Muscle layer of colon (tissue), 2 donors: ENCODE results near the gene POC1A.
"Not testable (repeated sequence)": the region's sequence is repeated elsewhere in the genome, so short reads cannot be mapped to it uniquely, and the experiment has no call there.

Experiments
- H3K27ac ChIP-seq: one replicate; pipeline ENCODE4 v1.7.0; 2013; ENCODE audit warnings: low read depth, mild to moderate bottlenecking, low read length, moderate library complexity
- H3K27me3 ChIP-seq, 2 donors: one replicate each; pipeline ENCODE4 v1.7.0; 2013; ENCODE audit warnings: low read length in 2 of 2, mild to moderate bottlenecking in 2 of 2; ENCODE audit not compliant: insufficient read depth in 2 of 2, control insufficient read depth in 1 of 2
- H3K36me3 ChIP-seq: one replicate; pipeline ENCODE4 v1.7.0; 2013; ENCODE audit warnings: mild to moderate bottlenecking, low read length; ENCODE audit not compliant: insufficient read depth
- H3K4me1 ChIP-seq: one replicate; pipeline ENCODE4 v1.7.0; 2013; ENCODE audit warnings: mild to moderate bottlenecking, low read length; ENCODE audit not compliant: insufficient read depth
- H3K4me3 ChIP-seq, 2 donors: one replicate each; pipeline ENCODE4 v1.7.0; 2013; ENCODE audit warnings: low read length in 2 of 2, low read depth in 1 of 2, mild to moderate bottlenecking in 1 of 2, moderate library complexity in 1 of 2
- H3K9ac ChIP-seq: one replicate; pipeline ENCODE4 v1.7.0; 2013; ENCODE audit warnings: low read length
- H3K9me3 ChIP-seq: one replicate; pipeline ENCODE4 v1.7.0; 2013; ENCODE audit warnings: mild to moderate bottlenecking, low read length
- donor health status: abdominal sarcoma.
- donor health status: Adenocarcinoma of cecum.

POC1A gene

GRCh38 chr3:52044869-52045619 lies 109.2 kb downstream of the POC1A start:
- no peaks in the 10 kb centered on the region for H3K4me1 ChIP-seq
- H3K9me3 ChIP-seq, result no peaks in the 10 kb centered on the region
- H3K9ac ChIP-seq, result no peak overlapping the region
- H3K4me3 ChIP-seq, result no peak overlapping the region
- no peak overlapping the region for H3K27ac ChIP-seq
- no peaks in the 10 kb centered on the region for H3K27me3 ChIP-seq
- peaks cover 16% of the 10 kb centered on the region for H3K36me3 ChIP-seq

GRCh38 chr3:52043750-52044149 lies 110.5 kb downstream of the POC1A start:
- Histone ChIP-seq H3K27ac (no peak overlapping the region), H3K9me3 (no peaks in the 10 kb centered on the region), H3K4me3 (no peak overlapping the region), H3K4me1 (no peaks in the 10 kb centered on the region), H3K9ac (no peak overlapping the region), H3K27me3 (no peaks in the 10 kb centered on the region), H3K36me3 (peaks cover 5% of the 10 kb centered on the region)

GRCh38 chr3:52043039-52043438 lies 111.2 kb downstream of the POC1A start:
- H3K9ac ChIP-seq, H3K27ac ChIP-seq, H3K36me3 ChIP-seq, H3K4me1 ChIP-seq, H3K9me3 ChIP-seq, H3K4me3 ChIP-seq, H3K27me3 ChIP-seq: not testable (repeated sequence)

GRCh38 chr3:52041118-52041731 lies 113.0 kb downstream of the POC1A start:
- Histone ChIP-seq H3K4me1 (no peaks in the 10 kb centered on the region), H3K9ac (no peak overlapping the region), H3K9me3 (no peaks in the 10 kb centered on the region), H3K27me3 (no peaks in the 10 kb centered on the region), H3K4me3 (no peak overlapping the region), H3K27ac (no peak overlapping the region), H3K36me3 (no peaks in the 10 kb centered on the region)

GRCh38 chr3:52040600-52040999 lies 113.6 kb downstream of the POC1A start:
- Histone ChIP-seq H3K9ac (no peak overlapping the region), H3K4me1 (no peaks in the 10 kb centered on the region), H3K9me3 (no peaks in the 10 kb centered on the region), H3K4me3 (no peak overlapping the region), H3K27ac (no peak overlapping the region), H3K36me3 (no peaks in the 10 kb centered on the region), H3K27me3 (no peaks in the 10 kb centered on the region)

- H3K36me3 ChIP-seq, result no peaks in the 10 kb centered on the region
- H3K27me3 ChIP-seq, result no peaks in the 10 kb centered on the region
- H3K9ac ChIP-seq, result no peak overlapping the region
These were observed 114.4 kb downstream of the POC1A start for GRCh38 chr3:52039846-52040245.

GRCh38 chr3:52039426-52039825 lies 114.8 kb downstream of the POC1A start:
- no peaks in the 10 kb centered on the region for H3K4me1 ChIP-seq
- H3K27ac ChIP-seq, result no peak overlapping the region
- H3K9ac ChIP-seq, result no peak overlapping the region
- H3K36me3 ChIP-seq, result no peaks in the 10 kb centered on the region
- no peaks in the 10 kb centered on the region for H3K9me3 ChIP-seq
- no peak overlapping the region for H3K4me3 ChIP-seq
- H3K27me3 ChIP-seq, result no peaks in the 10 kb centered on the region

More at GRCh38 chr3:52039846-52040245, 114.4 kb downstream of the POC1A start:
- H3K27ac ChIP-seq, result no peak overlapping the region
- no peak overlapping the region for H3K4me3 ChIP-seq
- no peaks in the 10 kb centered on the region for H3K9me3 ChIP-seq
- no peaks in the 10 kb centered on the region for H3K4me1 ChIP-seq

GRCh38 chr3:52038227-52038626 lies 116.0 kb downstream of the POC1A start:
- Histone ChIP-seq H3K27ac (no peak overlapping the region), H3K9ac (no peak overlapping the region), H3K9me3 (no peaks in the 10 kb centered on the region), H3K27me3 (no peaks in the 10 kb centered on the region), H3K36me3 (no peaks in the 10 kb centered on the region), H3K4me3 (no peak overlapping the region), H3K4me1 (no peaks in the 10 kb centered on the region)

- no peak overlapping the region for H3K9ac ChIP-seq
- no peak overlapping the region for H3K4me3 ChIP-seq
- no peaks in the 10 kb centered on the region for H3K4me1 ChIP-seq
- H3K9me3 ChIP-seq, result no peaks in the 10 kb centered on the region
- H3K27me3 ChIP-seq, result no peaks in the 10 kb centered on the region
- no peaks in the 10 kb centered on the region for H3K36me3 ChIP-seq
- no peak overlapping the region for H3K27ac ChIP-seq
These were observed 116.9 kb downstream of the POC1A start for GRCh38 chr3:52037291-52037690.

GRCh38 chr3:52036829-52037228 lies 117.4 kb downstream of the POC1A start:
- Histone ChIP-seq H3K36me3 (no peaks in the 10 kb centered on the region), H3K9me3 (no peaks in the 10 kb centered on the region), H3K27ac (no peak overlapping the region), H3K4me1 (no peaks in the 10 kb centered on the region), H3K4me3 (no peak overlapping the region), H3K9ac (no peak overlapping the region), H3K27me3 (no peaks in the 10 kb centered on the region)

- Histone ChIP-seq H3K9ac (no peak overlapping the region), H3K27ac (no peak overlapping the region)
These were observed 118.0 kb downstream of the POC1A start for GRCh38 chr3:52036222-52036694.

GRCh38 chr3:52034651-52035050 lies 119.6 kb downstream of the POC1A start:
- Histone ChIP-seq H3K27ac (no peak overlapping the region), H3K4me1 (no peaks in the 10 kb centered on the region), H3K4me3 (no peak overlapping the region), H3K9ac (no peak overlapping the region), H3K27me3 (no peaks in the 10 kb centered on the region), H3K9me3 (no peaks in the 10 kb centered on the region), H3K36me3 (no peaks in the 10 kb centered on the region)

More at GRCh38 chr3:52036222-52036694, 118.0 kb downstream of the POC1A start:
- H3K27me3 ChIP-seq, result no peaks in the 10 kb centered on the region
- H3K4me3 ChIP-seq, result no peak overlapping the region
- H3K9me3 ChIP-seq, result no peaks in the 10 kb centered on the region
- H3K36me3 ChIP-seq, result no peaks in the 10 kb centered on the region
- no peaks in the 10 kb centered on the region for H3K4me1 ChIP-seq
